Activated T-cell treated with anti-CD3 and anti-CD28 coated beads for 4 hours (primary cell): ENCODE results near the gene AJM1.
"Not testable (repeated sequence)": the region's sequence is repeated elsewhere in the genome, so short reads cannot be mapped to it uniquely, and the experiment has no call there.

Experiments used
- DNase-seq: peaks from one replicate; pipeline ENCODE4 v3.0.0-alpha.2; 2020

The AJM1 gene

DNA sequence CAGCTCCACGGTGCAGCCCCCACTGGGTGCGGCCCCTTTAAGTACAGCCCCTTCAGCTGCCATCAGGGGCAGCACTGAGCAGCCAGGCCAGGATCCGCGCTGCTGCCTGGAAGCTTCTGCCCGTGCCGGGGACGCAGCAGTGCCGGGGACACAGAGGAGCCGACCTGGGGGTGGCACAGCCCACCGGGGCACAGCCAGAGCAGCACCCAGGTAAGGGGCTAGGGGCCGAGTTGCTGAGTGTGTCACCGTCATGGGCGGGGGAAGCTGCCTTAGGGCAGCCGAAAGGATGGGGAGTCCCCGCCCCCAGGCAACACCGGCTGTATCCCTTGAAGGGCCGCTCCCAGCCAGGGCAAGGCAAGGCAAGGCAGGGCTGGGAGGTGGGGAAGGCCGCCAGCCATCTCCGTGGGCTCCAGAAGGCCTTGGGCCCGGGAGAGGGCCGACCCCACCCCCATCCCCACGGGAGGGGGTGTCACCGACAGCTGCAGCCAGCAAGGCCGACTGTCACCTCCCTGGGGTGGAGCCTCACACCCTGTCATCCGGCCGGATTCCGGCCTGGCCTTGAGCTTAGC is at the start of gene AJM1:
TSS of gene AJM1 (plus strand) at position 99 of the 569 bp plus-strand sequence. CDS start 1,937 bp downstream, outside the sequence.
- peak; percentile 70 for DNase-seq

DNA sequence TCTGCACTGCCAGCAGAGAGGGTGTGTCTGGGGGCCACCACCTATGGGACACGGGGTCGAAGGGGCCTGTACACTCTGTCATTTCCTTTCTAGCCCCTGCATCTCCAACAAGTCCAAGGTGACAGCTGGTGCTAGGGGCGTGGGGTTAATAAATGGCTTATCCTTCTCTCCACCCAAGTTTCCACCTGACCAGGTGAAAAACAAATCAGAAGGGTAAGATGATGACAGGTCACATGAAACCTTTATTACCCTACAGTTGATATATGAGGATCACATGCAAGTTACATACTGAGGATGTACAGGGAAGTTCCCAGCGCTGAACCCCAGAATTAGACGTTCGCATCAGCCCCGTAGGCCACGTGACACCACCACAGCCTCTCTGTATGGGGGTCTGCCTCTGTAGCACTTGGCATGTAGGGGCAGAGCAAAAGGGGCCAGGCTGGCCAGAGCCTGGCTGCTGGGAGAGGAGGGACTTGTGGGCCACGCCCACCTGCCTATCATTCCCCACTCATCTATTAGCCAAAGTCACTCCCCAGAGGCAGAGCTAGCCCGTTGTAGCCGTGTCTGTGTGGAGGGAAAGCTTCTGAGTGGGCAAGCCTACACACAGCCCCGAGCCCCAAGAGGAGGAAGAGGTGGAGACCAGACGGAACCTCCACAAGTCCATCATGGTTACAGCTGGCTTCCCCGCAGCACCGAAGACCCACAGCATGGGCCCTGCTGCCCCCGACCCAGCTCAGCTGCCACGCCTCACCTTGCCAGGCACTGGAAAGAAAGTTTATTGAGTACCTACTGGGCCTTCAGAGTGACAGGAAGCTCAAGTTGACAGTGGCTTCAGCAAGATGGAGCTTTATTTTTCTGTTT is 49.0 kb upstream of the AJM1 start:
- DNase-seq = no peak

DNA sequence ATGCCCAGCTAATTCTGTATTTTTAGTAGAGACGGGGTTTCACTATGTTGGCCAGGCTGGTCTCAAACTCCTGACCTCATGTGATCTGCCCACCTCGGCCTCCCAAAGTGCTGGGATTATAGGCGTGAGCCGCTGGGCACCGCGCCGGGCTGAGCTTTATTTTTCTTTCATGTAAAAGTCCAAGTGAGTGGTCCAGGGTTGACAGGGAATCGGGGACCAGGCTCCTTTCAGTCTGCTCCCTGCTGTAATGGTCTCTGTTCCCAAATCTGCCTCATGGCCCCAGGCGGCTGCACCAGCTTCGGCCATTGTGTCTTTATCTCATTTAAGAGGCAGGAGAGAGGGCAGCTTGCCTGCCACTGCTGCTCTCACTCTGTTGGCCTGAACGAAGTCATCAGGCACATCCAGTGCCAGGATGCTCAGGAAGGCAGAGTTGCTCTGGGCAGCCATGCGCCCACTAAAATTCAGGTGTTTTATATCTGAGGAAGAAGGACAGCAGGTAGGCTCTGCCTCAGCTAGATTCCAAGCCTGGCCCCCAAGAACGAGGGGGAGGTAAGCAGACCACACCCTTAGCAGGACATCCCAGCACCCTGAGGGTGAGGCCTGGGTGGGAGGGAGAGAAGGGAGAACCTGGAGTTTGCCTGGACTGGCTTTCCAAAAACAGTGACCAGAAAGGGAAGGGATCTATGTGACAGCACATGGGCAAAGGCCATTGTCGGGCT is 47.8 kb upstream of the AJM1 start:
- DNase-seq = no peak

DNA sequence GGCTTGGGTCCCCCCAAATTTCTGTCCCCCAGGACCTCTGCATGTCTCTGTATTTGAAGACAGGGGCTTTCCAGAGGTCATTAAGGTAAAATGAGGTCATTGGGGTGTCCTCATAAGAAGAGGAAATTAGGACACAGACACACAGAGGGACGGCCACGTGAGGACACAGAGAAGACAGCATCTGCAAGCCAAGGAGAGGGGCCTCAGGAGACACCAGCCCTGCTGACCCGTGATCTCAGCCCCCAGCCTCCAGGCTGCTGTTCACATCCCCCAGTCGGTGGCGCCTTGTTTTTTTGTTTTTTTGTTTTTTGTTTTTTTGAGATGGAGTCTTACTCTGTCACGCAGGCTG is 47.3 kb upstream of the AJM1 start:
- DNase-seq = no peak

DNA sequence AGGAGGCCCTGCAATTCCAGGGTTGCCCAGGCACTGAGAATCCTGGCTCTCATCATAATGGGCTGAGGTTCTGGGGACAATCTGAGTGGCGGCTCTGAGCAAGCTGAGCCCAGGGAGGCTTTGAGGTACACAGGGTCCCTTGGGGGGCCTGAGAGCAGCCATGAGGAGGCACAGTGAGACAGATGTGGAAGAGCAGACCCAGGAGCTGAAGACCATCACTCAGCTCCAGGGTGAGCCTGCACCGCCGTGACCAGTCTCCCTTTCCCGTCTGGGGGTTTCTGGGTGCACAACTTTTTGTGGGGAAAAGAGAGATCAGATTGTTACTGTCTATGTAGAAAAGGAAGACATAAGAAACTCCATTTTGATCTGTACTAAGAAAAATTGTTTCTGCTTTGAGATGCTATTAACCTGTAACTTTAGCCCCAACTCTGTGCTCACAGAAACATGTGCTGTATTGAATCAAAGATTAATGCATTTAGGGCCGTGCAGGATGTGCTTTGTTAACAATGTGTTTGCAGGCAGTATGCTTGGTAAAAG is 46.0 kb upstream of the AJM1 start, which contains the start of gene CCDC183:
TSS of gene CCDC183 (plus strand) at position 101 of the 537 bp plus-strand sequence. CDS start at position 161, 60 bp downstream.
- no peak for DNase-seq

DNA sequence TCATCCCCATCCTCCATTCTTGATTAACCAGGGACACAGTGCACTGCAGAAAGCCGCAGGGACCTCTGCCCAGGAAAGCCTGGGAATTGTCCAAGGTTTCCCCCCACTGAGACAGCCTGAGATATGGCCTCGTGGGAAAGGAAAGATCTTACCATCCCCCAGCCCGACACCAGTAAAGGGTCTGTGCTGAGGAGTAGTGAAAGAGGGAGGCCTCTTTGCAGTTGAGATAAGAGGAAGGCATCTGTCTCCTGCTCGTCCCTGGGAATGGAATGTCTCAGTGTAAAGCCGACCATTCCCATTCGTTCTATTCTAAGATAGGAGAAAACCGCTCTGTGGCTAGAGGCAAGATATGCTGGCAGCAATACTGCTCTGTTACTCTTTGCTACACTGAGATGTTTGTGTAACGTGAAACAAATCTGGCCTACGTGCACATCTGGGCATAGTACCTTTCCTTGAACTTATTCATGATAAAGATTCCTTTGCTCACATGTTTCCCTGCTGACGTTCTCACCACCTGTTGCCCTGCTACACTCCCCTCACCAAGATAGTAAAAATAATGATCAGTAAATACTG is 45.4 kb upstream of the AJM1 start:
- DNase-seq = not testable (repeated sequence)

DNA sequence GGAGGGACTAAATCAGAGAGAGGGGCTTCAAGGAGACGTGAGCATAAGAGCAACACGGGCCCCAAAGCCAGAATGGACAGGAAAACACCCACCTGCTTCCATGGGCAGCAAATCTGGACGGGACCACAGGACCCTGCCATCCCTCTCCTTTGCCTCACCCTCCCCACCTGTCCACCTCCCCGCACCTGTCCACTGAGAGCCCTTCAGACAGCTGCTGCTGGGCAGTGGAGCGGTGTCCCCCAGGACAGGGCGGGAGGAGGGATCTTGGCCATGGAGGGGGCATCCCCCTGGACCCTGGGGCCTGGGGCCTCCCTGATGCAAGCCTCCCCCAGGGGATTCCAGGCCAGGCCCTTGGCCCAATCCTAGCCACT is 43.6 kb upstream of the AJM1 start:
- DNase-seq = no peak

DNA sequence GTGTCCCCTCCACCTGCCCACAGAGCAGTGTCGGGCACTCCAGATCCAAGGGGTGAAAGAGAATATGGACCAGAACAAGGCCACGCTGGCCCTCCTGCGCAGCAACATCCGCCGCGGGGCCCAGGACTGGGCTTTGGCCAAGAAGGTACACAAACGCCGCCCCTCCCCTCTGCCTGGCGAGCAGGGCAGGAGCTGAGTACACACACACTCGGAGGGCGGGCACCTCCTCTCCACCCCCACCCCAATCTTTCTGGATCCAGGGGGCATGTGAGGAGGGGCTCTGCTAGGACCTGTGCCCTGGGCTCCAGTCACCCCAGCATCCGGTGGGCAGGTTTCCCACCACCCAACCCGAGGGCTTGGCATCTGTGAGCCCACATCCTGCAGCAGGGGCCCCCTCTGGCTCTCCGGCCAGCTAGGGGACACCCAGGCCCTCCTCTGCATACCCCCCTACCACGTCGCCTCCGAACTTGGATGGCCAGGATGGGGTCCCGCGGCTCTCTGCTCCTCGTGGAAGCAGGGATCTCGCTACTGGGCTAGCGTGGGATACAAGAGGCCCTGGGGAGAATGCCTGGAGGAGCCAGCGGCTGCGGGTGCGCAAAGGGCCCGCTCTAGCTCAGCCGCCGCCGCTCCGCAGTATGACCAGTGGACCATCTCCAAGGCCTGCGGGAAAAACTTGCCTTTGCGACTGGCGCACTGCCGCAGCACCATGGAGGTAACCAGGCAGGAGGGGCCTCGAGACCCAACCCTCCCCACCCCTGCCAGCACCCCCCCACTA is 43.0 kb upstream of the AJM1 start:
- no peak for DNase-seq

DNA sequence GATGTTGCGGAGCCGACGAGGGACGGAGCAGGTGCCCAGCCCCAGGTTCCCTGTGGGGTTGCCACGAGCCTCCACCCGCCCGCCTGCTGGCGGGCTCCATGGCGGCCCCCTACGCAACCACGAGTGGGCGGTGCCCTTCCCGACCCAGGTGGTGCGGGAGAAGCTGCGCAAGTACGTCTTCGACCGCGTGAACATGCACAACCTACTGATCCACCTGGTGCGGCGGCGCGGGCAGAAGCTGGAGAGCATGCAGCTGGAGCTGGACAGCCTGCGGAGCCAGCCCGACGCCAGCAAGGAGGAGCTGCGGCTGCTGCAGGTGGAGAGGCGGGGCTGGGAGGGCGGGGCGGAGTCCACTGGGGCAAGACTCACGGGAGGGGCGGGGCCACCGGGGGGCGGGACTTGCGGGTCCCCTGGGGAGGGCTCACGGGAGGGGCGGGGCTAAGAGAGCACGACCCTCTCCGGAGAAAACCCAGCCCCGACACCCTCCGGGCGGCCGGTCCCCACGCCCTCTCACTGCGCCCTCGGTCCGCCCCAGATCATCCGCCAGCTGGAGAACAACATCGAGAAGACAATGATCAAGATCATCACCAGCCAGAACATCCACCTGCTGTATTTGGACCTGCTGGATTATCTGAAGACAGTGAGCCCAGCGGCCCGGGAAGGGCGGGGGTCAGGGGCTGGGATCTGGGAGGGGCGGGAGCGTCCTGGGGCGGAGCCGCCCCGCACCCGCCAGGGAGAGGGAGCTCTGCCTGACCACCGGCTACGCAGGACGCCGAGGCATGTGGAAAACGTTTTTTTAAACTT is 42.2 kb upstream of the AJM1 start:
- peak; percentile 88 for DNase-seq

DNA sequence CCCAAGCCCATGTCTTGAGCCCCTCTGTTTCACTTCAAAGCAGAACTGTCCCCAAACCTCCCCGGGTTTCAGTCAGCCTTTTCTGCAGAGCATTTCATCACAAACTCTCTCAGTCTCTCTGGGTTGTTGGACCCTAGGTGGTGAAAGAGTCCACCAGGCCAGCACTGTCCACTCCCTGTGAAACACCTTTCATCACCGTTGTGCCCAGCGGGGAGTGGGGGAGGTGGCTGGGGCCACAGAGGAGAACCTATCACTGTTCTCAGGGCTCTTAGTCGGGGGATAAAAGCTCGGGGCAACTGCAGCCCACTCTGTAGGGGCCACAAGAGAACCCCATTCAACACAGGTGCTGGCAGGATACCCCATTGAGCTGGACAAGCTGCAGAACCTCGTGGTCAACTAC is 40.0 kb upstream of the AJM1 start:
- no peak for DNase-seq

DNA sequence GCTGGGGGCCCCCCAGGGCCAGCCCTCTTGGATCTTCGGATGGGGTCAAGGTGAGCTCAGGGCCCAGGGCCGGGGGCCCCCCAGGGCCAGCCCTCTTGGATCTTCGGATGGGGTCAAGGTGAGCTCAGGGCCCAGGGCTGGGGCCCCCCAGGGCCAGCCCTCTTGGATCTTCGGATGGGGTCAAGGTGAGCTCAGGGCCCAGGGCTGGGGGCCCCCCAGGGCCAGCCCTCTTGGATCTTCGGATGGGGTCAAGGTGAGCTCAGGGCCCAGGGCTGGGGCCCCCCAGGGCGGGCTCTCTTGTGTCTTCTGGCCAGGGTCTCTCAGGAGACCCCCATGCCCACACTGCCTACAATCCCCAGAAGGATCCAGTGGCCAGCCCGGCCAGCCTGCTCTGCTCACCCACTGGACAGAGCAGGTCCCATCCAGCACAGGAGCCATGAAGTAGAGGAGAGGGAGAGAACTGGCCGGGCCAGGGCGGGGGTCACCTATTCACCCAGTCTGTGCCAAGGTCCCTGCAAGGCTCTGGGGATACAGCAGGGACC is 39.2 kb upstream of the AJM1 start:
- DNase-seq = not testable (repeated sequence)

DNA sequence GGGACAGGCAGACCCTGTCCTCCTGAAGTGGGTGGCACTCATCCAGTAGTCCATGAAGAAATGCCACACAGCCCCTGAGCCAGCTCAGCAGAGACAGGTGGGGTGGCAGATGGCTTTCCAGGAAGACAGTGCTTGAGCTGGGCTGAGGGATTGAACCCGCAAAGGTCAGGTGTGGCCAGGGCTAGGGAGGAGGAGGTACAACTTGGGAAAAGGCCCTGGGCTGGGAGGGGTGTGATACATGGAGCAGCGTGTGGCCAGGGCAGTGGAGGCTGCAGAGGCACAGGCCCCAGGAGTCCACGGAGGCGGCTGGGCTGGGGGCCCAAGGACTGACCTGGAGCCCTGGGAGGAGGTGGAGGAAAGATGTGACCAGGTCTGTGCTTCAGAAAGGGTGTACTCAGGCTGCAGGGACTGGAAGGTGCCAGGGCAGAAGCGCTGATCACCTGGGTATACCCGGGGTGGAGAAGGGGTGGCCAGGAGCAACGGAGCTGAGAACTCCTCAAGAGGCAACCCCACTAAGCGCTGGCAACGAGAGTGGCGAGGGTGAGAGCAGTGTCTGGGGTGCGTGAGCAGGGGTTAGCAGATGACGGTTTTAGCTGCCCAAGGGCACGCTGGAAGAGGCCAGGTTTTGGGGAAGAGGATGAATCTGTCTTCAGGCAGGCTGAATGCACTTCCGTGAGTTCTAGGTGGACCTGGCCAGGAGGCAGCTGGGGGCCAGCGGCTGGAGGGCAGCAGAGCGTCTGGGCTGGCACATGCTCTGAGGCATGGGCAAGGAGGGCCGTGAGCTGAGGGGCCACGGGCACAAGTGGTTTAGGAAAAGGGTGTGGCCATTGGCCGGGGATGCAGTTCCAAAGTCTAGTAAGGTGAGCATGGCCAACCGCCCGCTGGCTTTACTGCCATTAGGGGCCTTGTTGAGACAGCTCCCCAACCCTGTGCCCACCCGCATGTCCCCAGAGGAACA is 38.4 kb upstream of the AJM1 start:
- no peak for DNase-seq

DNA sequence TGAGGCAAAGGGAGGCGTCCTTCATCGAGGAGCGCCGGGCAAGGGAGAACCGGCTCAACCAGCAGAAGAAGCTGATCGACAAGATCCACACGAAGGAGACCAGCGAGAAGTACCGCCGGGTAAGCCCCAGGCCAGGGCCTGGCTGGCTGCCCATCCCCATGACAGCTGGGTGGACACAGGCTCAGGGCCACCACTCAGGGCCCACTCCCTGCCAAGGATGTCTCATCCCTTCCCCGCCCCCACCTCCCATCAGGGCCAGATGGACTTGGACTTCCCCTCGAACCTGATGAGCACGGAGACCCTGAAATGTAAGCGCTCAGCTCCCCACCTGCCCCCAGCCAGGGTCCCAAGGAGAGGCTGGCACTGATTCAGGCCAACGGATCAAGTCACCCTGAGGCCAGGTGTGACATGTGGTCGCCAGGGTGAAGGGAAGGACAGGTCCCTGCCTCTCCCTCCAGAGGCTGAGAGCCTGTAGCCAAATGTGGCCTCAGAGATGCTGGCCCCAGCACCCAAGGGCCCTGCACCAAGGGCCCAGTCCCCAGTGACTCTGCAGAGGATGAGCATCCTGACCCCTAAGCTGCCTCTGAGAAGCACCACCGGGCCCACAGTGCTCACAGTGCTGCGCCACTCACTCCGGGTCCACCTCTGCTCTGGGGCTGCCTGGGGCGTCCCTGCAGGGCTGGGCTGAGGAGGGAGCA is 37.6 kb upstream of the AJM1 start:
- DNase-seq = no peak

DNA sequence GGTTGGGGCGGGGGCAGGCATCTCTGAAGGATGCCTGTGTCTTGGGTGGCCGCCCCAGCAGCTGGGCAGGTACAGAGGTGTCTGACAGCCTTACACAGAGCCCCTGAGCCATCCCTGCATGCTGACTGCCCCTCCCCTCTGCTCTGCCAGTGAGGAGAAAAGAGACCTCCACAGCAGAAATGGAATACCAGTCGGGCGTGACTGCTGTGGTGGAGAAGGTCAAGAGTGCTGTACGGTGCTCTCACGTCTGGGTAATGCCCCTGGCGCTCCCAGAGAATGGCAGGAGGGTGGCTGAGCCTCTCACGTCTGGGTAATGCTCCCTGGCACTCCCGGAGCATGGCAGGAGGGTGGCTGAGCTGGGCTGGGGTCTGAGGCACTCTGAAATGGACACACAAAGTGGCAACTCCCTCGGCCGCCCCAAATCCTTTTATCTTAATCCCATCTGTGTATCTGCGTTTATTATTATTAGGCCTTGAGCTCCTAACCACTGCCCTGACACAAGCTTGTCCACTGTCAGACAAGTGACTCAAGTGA is 37.0 kb upstream of the AJM1 start:
- no peak for DNase-seq

DNA sequence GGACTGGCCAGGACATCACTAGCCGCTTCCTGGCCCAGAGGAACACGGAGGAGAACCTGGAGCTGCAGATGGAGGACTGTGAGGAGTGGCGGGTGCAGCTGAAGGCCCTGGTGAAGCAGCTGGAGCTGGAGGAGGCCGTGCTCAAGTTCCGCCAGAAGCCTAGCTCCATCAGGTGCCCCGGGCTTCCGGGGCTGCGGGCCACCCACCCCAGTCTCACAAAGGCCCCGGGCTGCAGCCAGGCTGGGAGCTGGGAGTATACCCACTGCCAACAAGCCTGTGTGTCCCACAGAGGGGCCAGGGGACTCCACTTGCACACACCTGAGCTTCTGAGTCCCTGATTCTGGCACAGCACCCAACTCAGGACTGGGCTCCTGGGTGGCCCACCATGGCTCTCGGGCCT is 36.2 kb upstream of the AJM1 start:
- no peak for DNase-seq

DNA sequence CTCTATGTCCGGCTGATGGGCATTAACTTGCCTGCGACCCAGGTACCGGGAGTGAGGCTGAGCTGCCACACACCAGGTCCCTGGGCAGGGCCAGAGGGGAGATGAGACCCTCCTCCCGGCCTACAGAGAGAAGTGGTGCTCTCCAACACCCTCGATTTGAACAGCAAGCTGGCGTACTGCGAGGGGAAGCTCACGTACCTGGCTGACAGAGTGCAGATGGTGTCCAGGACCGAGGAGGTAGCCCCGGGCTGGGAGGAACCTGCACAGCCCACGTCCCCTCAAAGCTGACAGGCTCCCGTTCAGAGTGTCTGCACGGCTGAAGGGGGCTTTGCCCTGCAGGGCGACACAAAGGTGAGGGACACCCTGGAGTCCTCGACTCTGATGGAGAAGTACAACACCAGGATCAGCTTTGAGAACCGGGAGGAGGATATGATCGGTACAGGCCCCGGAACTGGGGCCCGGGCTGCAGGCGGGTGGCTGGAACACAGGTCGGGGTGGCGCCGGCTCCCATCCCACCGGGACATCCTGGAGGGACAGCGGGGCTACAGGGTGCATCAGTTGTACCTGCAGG is 35.6 kb upstream of the AJM1 start:
- no peak for DNase-seq

DNA sequence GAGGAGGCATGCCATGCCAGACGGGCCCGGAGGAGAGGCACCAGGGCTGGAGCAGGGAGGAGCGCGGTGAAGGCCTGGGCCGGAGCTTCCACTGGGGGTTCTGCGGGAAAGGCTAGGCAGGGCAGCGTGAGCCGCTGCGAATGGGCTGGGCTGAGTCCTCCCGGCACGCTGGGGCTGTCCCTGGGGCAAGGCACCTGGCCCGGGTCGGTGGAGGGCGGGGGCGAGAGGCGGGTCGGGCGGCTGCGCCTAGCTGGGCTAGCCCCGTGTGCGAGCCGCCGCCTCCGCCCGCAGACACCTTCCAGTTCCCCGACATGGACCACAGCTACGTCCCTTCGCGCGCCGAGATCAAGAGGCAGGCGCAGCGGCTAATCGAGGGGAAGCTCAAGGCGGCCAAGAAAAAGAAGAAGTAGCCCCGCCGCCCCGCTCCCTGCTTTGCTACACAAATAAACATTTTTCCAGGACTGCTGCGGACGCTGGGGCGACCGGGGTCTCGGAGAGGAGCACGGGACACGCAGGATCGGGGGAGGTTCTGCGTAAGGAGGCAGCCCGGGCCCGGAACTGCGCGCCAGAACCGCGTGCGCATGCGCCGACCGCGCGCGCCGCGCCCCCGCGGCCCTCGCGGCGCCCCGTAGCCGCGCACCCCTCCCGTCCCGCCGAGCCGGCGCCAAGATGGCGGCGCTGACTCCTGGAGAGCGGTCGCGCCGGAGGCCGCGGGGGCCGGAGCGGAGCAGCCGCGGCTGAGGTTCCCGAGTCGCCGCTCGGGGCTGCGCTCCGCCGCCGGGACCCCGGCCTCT is 34.8 kb upstream of the AJM1 start, which contains the start of gene RABL6:
TSS of gene RABL6 (plus strand) at position 668 of the 794 bp plus-strand sequence. CDS start 249 bp downstream, outside the sequence.
- DNase-seq = peak; percentile 67
